GM18526 (cell line): ENCODE results near the gene MEGF8.

Experiments
- POLR2A ChIP-seq: IDR thresholded peaks from 3 replicates; pipeline ENCODE4 v1.6.1; 2011; ENCODE audit not compliant: insufficient read length; ENCODE audit errors: extremely low read depth

MEGF8 gene

DNA sequence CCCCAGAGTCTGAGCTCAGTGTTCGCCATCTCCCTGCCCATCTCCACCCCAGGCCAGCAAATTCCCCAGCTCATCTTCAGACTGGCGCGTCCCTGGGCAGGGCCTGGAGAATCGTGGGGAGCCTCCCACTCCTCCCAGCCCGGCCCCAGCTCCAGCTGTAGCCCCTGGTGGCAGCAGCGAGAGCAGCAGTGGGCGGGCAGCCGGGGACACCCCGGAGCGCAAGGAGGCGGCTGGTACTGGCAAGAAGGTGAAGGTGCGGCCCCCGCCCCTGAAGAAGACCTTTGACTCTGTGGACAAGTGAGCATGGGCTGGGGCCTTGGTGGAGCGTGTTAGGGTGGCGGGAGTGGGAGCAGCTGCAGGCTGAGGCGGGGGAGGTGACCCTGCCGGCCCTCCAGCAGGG lies 31.9 kb upstream of the MEGF8 start:
- TF ChIP-seq POLR2A, result no peak

DNA sequence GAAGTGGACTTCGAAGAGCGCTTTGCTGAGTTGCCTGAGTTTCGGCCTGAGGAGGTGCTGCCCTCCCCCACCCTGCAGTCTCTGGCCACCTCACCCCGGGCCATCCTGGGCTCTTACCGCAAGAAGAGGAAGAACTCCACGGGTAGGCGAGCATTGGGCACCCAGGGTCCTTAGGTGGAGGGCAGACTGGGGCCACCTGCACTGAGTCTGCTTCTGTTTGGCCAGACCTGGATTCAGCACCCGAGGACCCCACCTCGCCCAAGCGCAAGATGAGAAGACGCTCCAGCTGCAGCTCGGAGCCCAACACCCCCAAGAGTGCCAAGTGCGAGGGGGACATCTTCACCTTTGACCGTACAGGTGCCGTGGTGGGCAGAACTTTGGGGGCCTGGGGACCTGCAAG lies 31.5 kb upstream of the MEGF8 start:
- no peak for TF ChIP-seq POLR2A

DNA sequence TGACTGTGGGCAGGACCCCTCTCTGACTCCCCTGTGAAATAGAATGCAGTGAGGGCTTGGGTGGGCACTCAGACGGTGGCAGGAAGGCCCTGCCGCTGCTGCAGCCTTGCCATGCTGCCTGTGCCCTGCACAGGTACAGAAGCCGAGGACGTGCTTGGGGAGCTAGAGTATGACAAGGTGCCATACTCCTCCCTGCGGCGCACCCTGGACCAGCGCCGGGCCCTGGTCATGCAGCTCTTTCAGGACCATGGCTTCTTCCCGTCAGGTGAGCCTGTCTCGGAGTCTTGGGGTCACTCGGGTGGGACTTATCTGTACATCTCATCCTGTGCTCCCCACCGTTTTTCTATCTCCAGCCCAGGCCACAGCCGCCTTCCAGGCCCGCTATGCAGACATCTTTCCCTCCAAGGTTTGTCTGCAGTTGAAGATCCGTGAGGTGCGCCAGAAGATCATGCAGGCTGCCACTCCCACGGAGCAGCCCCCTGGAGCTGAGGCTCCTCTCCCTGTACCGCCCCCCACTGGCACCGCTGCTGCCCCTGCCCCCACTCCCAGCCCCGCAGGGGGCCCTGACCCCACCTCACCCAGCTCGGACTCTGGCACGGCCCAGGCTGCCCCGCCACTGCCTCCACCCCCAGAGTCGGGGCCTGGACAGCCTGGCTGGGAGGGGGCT lies 30.8 kb upstream of the MEGF8 start:
- TF ChIP-seq POLR2A, result no peak

DNA sequence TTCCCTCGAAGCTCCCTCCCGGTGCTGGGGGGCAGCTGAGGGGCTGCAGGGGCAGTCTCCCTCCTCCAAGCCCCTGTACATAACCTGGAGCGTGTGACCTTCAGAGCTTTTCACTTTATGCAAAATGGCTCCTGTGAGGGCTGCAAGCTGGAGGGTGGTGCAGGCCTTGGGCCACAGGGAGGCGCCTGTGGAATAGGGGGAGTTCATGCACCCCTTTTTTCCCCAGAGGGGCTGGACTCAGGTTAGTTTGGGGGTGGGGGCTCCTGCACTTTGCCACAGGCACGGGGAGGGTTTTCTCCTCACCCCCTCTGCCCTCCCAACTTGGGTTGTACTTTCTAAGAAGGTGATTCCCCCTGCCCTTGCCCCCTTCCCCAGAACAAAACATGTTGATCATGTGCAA lies 30.1 kb upstream of the MEGF8 start:
- no peak for TF ChIP-seq POLR2A

DNA sequence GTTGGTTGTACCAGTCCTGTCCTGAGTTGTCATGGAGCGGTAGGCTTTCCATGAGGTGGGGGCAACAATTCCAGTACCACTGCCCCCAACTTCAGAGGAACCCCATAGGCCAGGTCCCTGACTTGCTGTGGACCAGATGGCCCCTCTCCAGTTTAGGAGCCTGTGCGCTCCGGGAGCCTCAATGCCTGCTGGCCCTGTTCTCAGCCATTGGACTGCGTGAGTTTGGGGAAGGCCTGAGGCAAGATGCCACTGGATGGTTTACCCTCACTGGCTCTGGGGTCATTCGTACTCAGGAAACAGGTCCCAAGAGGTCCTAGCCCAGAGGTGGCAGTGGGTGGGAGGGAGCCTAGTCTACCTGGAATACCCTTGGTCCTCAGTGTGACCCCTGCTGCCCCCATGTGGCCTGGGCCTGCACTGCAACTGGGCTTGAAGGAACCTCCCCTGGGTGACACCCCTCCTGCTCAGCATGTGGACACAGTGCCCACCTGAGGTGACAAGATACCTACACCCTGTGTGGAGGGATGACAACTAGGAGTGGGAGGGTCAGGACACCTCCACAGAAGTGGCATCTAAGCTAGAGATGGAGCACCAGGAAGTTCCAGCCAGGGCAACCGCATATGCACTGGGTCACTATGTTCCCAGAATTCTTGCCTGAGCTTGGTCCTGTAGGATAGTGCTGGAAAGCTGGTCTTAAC lies 29.5 kb upstream of the MEGF8 start:
- no peak for TF ChIP-seq POLR2A

DNA sequence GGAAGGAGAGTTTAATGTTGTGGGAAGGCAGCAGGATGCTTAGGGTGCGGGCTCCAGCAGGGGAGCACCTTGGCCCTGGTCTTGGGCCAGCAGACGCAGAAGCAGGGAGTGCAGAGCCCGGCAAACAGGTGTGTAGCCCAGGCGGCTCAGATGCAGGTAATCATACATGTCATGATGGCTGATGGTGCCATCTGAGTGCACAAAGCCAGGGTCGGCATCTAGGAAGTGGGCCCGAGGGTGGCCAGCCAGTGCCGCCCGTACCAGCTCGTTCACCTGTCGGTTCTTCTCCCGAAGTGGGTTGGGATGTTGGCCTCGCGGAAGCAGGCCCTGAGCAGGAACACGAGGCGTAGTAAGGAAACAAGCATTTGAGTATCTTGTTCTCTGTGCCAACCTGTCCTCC lies 28.4 kb upstream of the MEGF8 start:
- no peak for TF ChIP-seq POLR2A

DNA sequence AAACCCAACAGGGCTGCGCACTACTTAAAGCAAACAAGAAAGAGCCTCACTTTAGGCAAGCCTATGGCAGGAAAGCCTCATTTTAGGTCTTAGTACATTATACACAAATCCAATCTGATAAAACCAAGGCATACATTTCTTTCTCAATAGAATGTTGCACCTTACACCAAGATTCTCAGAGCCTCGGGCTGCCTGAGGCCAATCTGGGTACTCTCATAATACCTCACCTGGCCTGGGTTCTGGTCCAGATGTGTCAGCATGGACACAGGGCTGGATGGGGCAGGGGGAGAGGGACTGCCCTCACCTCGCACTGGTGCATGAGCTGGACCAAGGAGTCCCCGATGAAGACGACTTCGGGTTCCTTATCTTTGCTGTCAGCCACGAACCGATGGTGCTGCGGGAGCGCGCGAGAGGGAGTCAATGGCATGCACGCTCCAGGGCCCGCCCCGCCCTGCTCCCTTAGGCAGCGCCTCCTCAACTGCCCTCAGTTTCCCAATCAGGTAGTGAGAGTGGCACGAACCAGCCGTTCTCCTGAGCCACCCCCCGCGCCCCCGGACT lies 23.7 kb upstream of the MEGF8 start, which contains the start of gene PRR19:
TSS of gene PRR19 (plus strand) at position 487 of the 558 bp plus-strand sequence. CDS start 7,453 bp downstream, outside the sequence.
- no peak for TF ChIP-seq POLR2A

DNA sequence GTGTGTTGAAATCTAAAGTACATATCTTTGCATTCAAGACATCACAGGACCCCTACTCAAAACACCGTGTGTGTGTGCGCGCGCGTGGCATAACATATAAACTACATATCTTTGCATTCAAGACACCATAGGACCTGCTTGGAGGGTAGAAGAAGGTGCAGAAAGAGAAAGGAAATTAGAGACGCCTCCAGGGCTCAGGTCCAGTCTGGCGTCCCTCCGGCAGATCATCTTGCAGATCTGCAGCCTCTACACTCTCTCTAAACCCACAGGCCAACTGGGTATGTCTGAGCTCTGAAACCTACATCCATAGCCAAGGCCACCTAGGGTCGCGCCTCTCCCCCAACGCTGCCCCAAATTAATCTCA lies 22.4 kb upstream of the MEGF8 start:
- no peak for TF ChIP-seq POLR2A

DNA sequence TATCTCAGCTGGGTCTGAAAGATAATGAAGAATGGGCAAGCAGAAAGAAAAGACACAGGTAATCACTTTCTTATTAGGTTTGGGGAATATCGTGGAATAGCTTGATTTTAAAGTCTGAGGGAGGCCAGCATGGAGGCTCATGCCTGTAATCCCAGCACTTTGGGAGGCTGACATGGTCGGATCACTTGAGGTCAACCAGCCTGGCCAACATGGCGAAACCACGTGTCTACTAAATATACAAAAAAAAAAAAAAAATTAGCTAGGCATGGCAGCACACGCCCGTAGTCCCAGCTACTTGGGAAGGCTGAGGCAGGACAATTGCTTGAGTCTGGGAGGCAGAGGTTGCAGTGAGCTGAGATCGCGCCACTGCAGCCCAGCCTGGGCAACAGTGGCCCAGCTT lies 21.6 kb upstream of the MEGF8 start:
- no peak for TF ChIP-seq POLR2A

DNA sequence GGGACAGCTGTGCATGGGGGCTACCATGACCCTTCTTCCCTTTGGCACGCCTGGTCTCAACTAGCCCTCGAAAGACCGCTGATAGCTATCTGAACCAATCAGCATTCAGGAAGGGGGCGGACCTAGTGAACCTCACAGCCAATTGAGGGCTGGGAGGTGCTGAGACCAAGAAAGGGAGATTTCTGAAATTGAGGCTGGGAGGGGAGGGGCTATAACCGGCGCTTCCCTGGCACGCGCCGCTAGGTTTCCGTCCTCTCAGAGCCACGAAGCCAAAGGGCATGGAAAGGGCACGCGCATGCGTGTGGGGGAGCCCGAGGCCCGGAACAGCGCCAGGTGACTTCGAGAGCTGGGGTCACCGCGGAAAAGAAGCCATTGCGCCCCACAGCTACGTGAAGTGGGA lies 18.8 kb upstream of the MEGF8 start:
- TF ChIP-seq POLR2A, result no peak

DNA sequence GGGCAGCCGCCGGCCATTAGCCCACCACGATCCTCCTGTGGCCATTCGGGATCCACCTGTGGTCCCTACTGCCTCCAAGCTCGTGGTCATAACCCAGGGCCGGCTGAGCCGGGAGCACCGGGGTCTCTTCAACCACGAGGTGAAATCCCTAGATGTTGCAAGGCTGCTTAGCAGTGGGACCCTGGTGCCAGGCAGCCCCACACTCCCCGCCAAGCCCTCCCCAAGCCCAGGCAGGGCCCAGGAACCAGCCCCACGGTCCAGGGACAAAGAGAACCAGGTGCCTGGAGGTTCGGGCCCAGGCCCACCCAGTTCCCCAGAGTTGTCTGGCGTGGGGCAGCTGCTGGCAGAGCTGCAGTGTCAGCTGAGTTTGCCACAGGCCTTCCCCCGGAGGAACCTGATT lies 15.7 kb upstream of the MEGF8 start:
- no peak for TF ChIP-seq POLR2A

DNA sequence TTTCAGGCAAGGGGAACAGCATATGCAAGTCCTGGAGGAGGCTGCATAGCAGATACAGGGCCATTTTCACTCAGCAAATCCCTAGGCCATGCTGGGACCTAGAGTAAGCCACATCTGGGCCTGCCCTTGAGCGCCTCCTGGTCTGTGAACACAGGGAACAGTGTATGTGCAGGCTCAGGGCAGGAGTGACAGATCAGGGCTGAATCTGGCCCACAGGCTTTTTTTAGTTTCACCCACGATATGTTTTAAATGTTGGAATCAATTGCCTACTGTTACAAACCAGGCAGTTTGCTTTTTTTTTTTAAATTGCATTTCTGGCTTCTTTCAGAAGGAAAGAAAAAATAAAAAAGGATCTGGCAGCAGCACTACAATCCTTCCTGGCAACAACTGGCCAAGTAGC lies 13.8 kb upstream of the MEGF8 start:
- TF ChIP-seq POLR2A, result no peak

DNA sequence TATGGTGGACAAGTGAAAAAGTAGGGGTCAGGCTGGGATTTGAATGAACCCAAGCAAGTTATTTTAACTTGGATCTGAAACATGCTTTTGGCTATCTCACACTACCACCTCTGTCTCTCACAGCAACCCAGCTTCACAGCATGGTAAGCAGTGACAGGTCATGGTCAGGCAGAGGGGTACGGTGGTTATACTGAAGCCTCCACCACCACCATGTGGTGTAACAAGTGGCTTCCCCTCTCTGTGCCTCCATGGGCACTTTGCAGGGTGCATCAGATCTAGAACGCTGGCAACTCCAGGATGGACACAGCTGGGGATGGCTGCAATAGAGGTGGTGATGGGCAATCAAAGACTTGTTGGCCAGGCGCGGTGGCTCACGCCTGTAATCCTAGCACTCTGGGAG lies 13.1 kb upstream of the MEGF8 start:
- no peak for TF ChIP-seq POLR2A

DNA sequence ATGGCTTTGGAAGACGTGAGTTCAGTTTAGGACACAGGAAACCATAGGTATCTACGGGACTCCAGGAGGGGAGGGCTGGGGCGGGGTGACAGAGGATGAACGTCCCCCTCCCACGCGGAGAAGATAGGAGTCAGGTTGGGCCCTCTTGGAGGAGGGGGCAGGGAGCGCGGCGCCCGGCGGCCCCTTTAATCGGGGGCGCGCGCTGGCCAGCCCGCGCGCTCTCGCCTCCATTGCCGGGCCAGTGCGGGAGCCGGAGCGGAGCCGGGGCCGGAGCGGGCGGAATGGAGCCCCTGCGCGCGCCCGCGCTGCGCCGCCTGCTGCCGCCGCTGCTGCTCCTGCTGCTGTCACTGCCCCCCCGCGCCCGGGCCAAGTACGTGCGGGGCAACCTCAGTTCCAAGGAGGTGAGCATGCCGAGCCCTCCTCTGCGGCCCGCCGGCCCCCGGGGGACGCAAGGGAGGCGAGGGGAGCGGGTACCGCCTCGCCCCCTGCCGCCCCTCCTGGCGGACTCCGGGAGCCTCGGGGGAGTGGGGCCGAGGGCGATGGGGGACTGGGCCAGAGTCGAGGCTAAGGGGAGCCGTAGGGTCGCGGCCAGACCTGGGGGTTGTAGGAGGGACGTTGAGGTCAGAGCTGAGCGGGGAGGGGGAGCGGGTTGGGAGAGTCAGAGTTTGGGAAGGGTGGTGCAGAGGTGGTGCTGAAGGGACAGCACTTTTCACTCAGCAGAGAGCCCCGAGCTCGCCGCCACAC lies 12.2 kb upstream of the MEGF8 start, which contains the start of gene TMEM145:
TSS of gene TMEM145 (plus strand) at position 214 of the 744 bp plus-strand sequence. CDS start at position 282, 68 bp downstream.
- TF ChIP-seq POLR2A, result no peak

DNA sequence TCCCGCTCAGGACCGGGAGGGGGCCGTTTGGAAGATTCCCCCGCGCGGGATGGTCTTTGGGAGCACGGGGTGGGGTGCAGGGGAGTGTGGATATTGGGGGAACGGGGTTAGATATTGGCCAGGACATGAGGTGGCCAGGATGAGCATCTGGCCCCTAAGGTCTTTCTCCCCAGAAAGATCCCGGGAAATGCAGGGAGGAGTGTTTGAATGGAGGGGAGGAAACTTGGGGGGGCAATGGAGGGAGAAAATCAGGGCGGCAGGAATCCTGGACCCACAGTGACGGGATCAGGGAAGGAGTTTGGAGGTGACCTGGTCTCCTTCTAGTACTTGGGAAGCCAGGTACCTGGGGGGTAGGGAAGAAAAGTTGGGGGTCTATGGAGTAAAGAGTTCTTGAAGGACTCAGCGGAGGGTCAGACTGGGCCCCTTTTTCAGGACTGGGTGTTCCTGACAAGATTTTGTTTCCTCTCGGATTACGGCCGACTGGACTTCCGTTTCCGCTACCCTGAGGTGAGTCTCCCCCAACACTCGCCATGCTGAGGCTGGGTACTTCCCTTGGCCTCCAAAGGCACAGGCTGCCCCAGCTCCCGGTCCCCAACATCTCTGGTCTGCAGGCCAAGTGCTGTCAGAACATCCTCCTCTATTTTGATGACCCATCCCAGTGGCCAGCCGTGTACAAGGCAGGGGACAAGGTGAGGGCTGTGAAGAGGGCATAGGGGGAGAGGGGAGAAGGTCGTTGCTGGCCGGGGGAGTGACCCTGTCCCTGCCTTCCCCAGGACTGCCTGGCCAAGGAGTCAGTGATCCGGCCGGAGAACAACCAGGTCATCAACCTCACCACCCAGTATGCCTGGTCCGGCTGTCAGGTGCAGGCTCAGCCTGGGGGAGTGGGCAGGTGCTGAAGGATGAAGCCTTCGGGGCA lies 11.3 kb upstream of the MEGF8 start:
- no peak for TF ChIP-seq POLR2A
